AG20443 (cell line): Measurements from ENCODE around the gene ITGB1.

ENCODE experiments used
- DNase-seq: peaks from one replicate; pipeline ENCODE4 v3.0.0; 2012; ENCODE audit warnings: low spot score, mixed read lengths

ITGB1 gene

DNA sequence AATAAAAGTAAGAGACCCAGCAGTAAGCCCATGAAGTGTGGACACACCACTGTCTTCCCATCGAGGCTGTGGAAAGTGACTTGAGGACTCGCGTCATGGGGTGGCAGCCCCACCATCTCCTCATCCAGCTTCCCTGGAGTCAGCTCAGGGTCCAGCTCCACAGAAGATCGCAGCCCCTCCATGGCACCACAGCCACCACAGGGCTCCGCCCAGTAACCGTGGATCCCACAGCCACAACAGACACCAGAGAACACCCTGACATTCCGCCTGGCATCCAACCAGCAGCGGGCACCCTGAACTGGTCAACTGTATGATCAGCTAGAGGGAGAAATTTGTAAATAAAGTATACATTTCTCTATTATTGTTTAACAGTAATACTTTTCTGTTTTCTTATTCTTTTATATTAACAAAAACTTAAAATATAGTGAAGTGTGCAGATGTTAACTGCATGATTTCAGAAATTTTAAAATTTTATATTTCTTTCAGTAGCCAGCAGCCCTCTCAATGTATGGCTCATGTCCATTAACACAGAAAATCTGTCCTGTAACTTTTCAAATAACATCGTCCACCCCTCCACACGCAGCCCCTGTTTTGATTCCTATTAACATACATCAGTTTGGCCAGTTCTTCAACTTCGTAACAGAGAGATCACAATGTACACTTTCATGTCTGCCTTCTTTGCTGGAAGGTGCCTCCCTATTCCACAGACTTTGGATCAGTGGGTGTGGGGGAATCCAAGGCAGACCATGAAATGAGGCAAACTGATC lies 69.7 kb downstream of the ITGB1 start:
- DNase-seq, result no peak

GRCh38 chr10:32887481-32887880 lies 70.5 kb downstream of the ITGB1 start:
- DNase-seq, result no peak

GRCh38 chr10:32882076-32882475 lies 76.0 kb downstream of the ITGB1 start:
- no peak for DNase-seq

DNA sequence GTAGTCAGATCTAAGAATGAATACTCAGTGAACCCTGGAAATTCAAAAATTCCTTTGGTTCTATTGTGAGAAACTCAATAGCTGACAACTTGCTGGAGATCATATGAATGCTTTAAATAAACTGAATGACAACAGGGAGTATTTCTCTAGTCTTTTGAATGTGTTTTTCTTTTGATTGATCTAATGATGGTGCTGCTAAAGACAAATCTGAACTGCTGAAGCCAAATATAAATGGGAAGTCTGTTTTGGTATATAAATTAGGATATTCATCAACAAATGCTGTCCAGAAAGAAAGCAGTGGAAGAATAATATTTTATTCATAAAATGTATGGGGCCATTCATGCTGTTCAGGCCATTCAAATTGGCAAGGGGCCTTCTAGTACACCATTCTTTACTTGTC lies 79.4 kb downstream of the ITGB1 start:
- no peak for DNase-seq

DNA sequence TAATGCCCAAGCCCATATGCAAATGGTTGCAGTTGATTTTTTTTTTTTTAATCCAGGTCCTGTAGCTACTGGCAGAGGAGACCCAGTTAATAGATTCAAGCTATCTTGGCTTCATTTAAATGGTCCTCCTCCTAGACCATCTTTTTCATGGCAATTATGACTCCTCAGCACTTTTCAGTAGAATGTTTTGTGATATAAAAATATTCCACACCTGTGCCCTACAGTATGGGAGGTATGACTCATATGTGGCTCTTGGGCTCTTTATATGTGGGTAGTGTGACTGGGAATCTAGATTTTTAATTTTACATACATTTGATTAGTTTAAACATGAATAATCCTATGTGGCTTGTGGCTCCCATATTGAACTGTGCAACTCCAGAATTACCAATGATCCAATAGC lies 80.1 kb downstream of the ITGB1 start:
- no peak for DNase-seq

DNA sequence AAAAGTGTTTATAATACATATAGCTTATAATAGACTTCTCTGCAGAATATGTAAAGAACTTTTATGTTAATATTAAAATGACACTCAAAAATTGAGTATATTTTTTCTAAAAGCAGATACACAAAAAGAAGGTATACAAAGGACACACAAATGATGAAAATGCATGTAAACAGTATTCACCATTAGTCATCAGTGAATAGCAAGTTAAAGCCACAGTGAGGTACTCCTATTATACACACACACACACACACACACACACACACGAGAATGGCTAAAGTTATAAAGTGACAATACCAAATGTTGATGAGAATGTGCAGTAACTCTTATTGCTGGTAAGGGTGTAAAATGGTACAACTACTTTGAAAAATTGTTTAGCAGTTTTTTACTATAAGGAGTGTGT lies 92.9 kb downstream of the ITGB1 start:
- DNase-seq, result no peak

DNA sequence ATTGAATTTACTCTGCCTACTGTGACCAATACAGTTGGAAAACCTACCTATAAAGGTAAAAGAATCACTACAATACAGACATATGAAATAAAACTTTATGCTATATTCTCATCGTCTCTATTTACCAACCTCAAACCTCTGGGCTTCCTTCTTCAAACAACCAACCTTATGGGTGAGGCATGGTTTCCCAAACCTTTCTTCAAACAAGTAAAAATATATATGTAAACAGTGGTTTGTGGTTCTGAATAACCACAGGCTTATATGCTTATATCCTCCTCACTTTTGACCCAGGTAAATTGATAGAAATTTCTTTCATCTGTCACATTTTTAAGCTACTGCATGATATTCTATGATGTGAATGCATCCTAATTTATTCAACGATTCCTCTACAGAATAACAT lies 103.6 kb downstream of the ITGB1 start:
- no peak for DNase-seq

- DNase-seq, result no peak
Measured at GRCh38 chr10:32851301-32851700, 106.7 kb downstream of the ITGB1 start.
